ENCODE measurements around the gene GPAT2.
A peak's percentile ranks its signal among the peaks of the same experiment; 100 is the strongest.
"Not testable (repeated sequence)": the region's sequence is repeated elsewhere in the genome, so short reads cannot be mapped to it uniquely, and the experiment has no call there.

GPAT2 gene

GRCh38 chr2:96022126-96022525 is 12.6 kb downstream of the GPAT2 start:
- not testable (repeated sequence) for DNase-seq

GRCh38 chr2:96021142-96021541 is 13.6 kb downstream of the GPAT2 start:
- DNase-seq: not testable (repeated sequence)

DNA sequence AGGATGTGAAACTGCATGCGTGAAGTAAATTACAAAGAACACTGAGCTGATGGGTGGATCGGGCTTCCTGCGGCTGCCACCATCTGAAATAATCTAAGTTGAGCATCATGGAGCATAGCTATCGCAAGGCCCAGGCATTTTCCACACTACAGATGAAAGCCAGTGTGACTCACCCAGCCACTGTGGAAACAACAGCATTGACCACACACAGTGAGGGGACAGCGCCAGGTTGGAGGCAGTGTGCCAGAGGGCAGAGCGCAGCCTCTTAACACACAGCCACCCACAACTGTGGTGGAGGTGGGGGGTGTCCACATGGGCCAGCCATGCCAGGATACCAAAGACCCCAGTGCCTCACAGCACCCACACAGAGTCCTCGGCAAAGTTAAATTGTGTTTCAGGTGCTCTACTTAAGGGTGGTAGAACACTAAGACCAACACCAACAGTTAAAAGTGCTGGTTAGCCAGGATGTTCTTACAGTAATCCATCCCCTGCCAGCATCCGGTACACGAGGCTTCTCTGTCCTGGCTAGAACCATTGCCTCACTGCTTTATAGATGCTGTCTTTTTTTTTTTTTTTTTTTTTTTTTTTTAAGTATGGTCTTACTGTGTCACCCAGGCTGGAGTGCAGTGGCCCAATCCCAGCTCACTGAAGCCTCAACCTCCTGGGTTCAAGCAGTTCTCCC is 14.7 kb downstream of the GPAT2 start:
- not testable (repeated sequence) for DNase-seq

- DNase-seq: not testable (repeated sequence)
These were observed 18.4 kb downstream of the GPAT2 start for GRCh38 chr2:96016321-96016720.

- not testable (repeated sequence) for DNase-seq
These were observed 21.9 kb downstream of the GPAT2 start for GRCh38 chr2:96012792-96013264.

- DNase-seq: not testable (repeated sequence)
These were observed 22.5 kb downstream of the GPAT2 start for GRCh38 chr2:96012086-96012791.

- not testable (repeated sequence) for DNase-seq
These were observed 23.6 kb downstream of the GPAT2 start for GRCh38 chr2:96011129-96011455.

- peak; percentile 98 for DNase-seq
These were observed 24.2 kb downstream of the GPAT2 start for GRCh38 chr2:96010320-96011128.

- not testable (repeated sequence) for DNase-seq
These were observed 24.9 kb downstream of the GPAT2 start for GRCh38 chr2:96009833-96010232.

DNA sequence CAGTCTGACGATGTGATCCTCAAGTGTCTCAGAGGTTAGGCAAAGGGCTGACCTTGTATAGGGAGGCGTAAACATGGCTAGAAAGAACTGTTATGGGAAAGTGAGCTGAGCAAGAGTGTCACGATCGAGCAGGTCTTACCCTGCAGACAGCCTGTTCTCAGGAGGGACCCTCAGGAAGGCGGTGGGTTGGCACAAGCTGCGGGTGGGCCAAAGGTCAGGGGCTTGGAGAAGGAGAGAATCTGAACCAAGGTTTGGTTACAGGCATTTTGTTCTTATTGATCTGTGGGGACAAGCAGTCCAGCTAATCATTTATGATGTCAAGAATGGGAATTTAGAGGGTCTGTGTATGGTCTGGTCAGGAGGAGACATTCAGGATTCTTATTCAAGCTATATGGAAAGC is 26.7 kb downstream of the GPAT2 start:
- not testable (repeated sequence) for DNase-seq

DNA sequence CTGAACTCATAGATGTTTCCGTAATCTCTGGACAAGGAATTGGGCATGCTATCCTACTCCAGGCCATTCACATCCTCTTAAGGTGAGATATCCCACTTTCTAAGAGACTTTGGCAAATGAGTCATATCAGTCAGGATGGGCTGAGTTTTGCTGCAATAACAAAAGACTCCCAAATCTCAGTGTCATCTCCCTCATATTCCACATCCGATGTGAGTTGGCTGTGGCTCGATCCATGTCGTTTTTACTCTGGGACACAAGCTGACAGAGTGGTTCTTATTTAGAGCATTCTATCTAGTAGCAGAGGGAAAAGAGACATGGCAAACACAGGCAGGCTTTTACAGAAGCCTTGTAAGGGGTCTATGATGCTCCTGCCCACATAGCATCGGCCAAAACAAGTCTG is 28.5 kb downstream of the GPAT2 start:
- DNase-seq: not testable (repeated sequence)

- DNase-seq: peak; percentile 18
These were observed 42.0 kb downstream of the GPAT2 start for GRCh38 chr2:95992520-95993272.

GRCh38 chr2:95992102-95992501 is 42.6 kb downstream of the GPAT2 start:
- not testable (repeated sequence) for DNase-seq

GRCh38 chr2:95991351-95992094 is 43.2 kb downstream of the GPAT2 start, which contains the start of gene ANKRD36C:
Gene ANKRD36C, minus strand, starts transcription at chr2:95991824. Its CDS starts 116 bp downstream, at chr2:95991708.
- peak; percentile 18 for DNase-seq

- DNase-seq: not testable (repeated sequence)
These were observed 43.8 kb downstream of the GPAT2 start for GRCh38 chr2:95990884-95991283.

All from stimulated activated CD4-positive, alpha-beta T cell treated with anti-CD3 and anti-CD28 coated beads, Interleukin-12 subunit alpha, Interleukin-12 subunit beta, amount 100 ng/mL, for 4 hours (primary cell).